SK-N-SH treated with all-trans-retinoic acid at 6 μM for 48 hours (cell line): ENCODE measurements around the gene PLA2R1.
A peak's percentile ranks its signal among the peaks of the same experiment; 100 is the strongest.

Experiments used
- ATAC-seq: fragments of 200-7000 bp; cut with Tn5 transposase; 3 replicates; pipeline ENCODE4 v1.9.1; 2020; ENCODE audit warnings: mild to moderate bottlenecking, moderate library complexity
- ARNTL ChIP-seq: fragments of 450-650 bp; formaldehyde crosslinking; IDR thresholded peaks from 2 replicates; pipeline ENCODE4 v1.5.0; 2020; ENCODE audit warnings: low read depth, mild to moderate bottlenecking, moderate library complexity, borderline replicate concordance
- BACH2 ChIP-seq: fragments of 250-450 bp; sonication (Bioruptor Pico); IDR thresholded peaks from 2 replicates; pipeline ENCODE4 v1.9.0; 2021; ENCODE audit warnings: mild to moderate bottlenecking, borderline replicate concordance
- CREB5 ChIP-seq: fragments of 250-450 bp; sonication (Bioruptor Pico); IDR thresholded peaks from 2 replicates; pipeline ENCODE4 v1.5.1; 2020; ENCODE audit warnings: low read depth, mild to moderate bottlenecking, moderate library complexity
- CSDC2 ChIP-seq: fragments of 250-450 bp; sonication (Bioruptor Pico); IDR thresholded peaks from 2 replicates; pipeline ENCODE4 v1.5.0; 2020; ENCODE audit warnings: mild to moderate bottlenecking, moderate library complexity
- CSRNP3 ChIP-seq: fragments of 250-450 bp; sonication (Bioruptor Pico); IDR thresholded peaks from 2 replicates; pipeline ENCODE4 v1.5.1; 2021; ENCODE audit warnings: mild to moderate bottlenecking, moderate library complexity
- ESRRG ChIP-seq: fragments of 250-450 bp; sonication (Bioruptor Pico); IDR thresholded peaks from 2 replicates; pipeline ENCODE4 v1.6.1; 2021; ENCODE audit warnings: mild to moderate bottlenecking
- GLIS3 ChIP-seq: fragments of 250-450 bp; sonication (Bioruptor Pico); IDR thresholded peaks from 2 replicates; pipeline ENCODE4 v1.5.0; 2020; ENCODE audit warnings: mild to moderate bottlenecking, moderate library complexity
- ISL1 ChIP-seq: fragments of 250-450 bp; sonication (Bioruptor Pico); IDR thresholded peaks from 2 replicates; pipeline ENCODE4 v2.1.2; 2022; ENCODE audit warnings: mild to moderate bottlenecking, moderate library complexity
- OSR1 ChIP-seq: fragments of 250-450 bp; sonication (Bioruptor Pico); IDR thresholded peaks from 2 replicates; pipeline ENCODE4 v1.8.0; 2022; ENCODE audit warnings: moderate library complexity, mild to moderate bottlenecking, inconsistent platforms
- PATZ1 ChIP-seq: fragments of 250-450 bp; sonication (Bioruptor Pico); IDR thresholded peaks from 2 replicates; pipeline ENCODE4 v1.8.0; 2020; ENCODE audit warnings: mild to moderate bottlenecking, moderate library complexity, borderline replicate concordance
- POU6F1 ChIP-seq: fragments of 250-450 bp; sonication (Bioruptor Pico); IDR thresholded peaks from 2 replicates; pipeline ENCODE4 v1.8.0; 2021; ENCODE audit warnings: low read depth, mild to moderate bottlenecking, moderate library complexity, borderline replicate concordance
- PPARA ChIP-seq: fragments of 250-450 bp; sonication (Bioruptor Pico); IDR thresholded peaks from 2 replicates; pipeline ENCODE4 v1.5.0; 2020; ENCODE audit warnings: mild to moderate bottlenecking, borderline replicate concordance
- RARB ChIP-seq: fragments of 250-450 bp; sonication (Bioruptor Pico); IDR thresholded peaks from 2 replicates; pipeline ENCODE4 v1.8.0; 2021; ENCODE audit warnings: mild to moderate bottlenecking, moderate library complexity
- SNAI2 ChIP-seq: fragments of 250-450 bp; sonication (Bioruptor Pico); IDR thresholded peaks from 2 replicates; pipeline ENCODE4 v1.5.0; 2020; ENCODE audit warnings: mild to moderate bottlenecking, moderate library complexity
- TCF4 ChIP-seq: fragments of 250-450 bp; sonication (Bioruptor Pico); IDR thresholded peaks from 2 replicates; pipeline ENCODE4 v1.8.0; 2021; ENCODE audit warnings: mild to moderate bottlenecking, moderate library complexity, borderline replicate concordance
- TOX ChIP-seq: fragments of 250-450 bp; sonication (Bioruptor Pico); IDR thresholded peaks from 2 replicates; pipeline ENCODE4 v1.8.0; 2021; ENCODE audit warnings: mild to moderate bottlenecking, moderate library complexity, borderline replicate concordance
- TSHZ2 ChIP-seq: fragments of 250-450 bp; sonication (Bioruptor Pico); IDR thresholded peaks from 2 replicates; pipeline ENCODE4 v1.5.0; 2020; ENCODE audit warnings: mild to moderate bottlenecking, moderate library complexity
- ZC3H10 ChIP-seq: fragments of 250-450 bp; sonication (Bioruptor Pico); IDR thresholded peaks from 2 replicates; pipeline ENCODE4 v1.5.1; 2021; ENCODE audit warnings: mild to moderate bottlenecking, moderate library complexity
- ZFP3 ChIP-seq: fragments of 250-450 bp; sonication (Bioruptor Pico); IDR thresholded peaks from 2 replicates; pipeline ENCODE4 v1.5.0; 2020; ENCODE audit warnings: mild to moderate bottlenecking, moderate library complexity
- ZFP30 ChIP-seq: fragments of 450-650 bp; formaldehyde crosslinking; IDR thresholded peaks from 2 replicates; pipeline ENCODE4 v1.5.0; 2022; ENCODE audit warnings: mild to moderate bottlenecking, moderate library complexity
- ZNF565 ChIP-seq: fragments of 450-650 bp; formaldehyde crosslinking; conservative IDR thresholded peaks from 2 replicates; pipeline ENCODE4 v1.5.0; 2020; ENCODE audit warnings: low read depth, mild to moderate bottlenecking, moderate library complexity
- ZNF70 ChIP-seq: fragments of 450-650 bp; formaldehyde crosslinking; IDR thresholded peaks from 2 replicates; pipeline ENCODE4 v1.5.0; 2020; ENCODE audit warnings: mild to moderate bottlenecking, moderate library complexity
- ZNF8 ChIP-seq: fragments of 450-650 bp; formaldehyde crosslinking; IDR thresholded peaks from 2 replicates; pipeline ENCODE4 v1.5.0; 2020; ENCODE audit warnings: mild to moderate bottlenecking, moderate library complexity

PLA2R1 gene

GRCh38 chr2:159961037-159961436 lies 101.4 kb downstream of the PLA2R1 start:
- no peak for TF ChIP-seq CSDC2 (CRISPR knock-in tag)
- TF ChIP-seq ISL1 (CRISPR knock-in tag) = 0 out of 2 replicates have a peak, but pooled peaks have one; percentile 4
- peak; percentile 35; the same call in 2 of the 3 replicates for ATAC-seq

- peak; percentile 98 for ATAC-seq
- TF ChIP-seq ZC3H10 (no peak), ISL1 (CRISPR knock-in tag) (0 out of 2 replicates have a peak, but pooled peaks have one; percentile 9)
Observed at GRCh38 chr2:159960414-159960813, 102.0 kb downstream of the PLA2R1 start.

- ATAC-seq = no peak
- no peak for TF ChIP-seq ZFP3 (CRISPR knock-in tag)
- no peak for TF ChIP-seq ZFP30 (CRISPR knock-in tag)
- no peak for TF ChIP-seq ZNF565
- TF ChIP-seq RARB (CRISPR knock-in tag) = no peak
- no peak for TF ChIP-seq OSR1 (CRISPR knock-in tag)
- no peak for TF ChIP-seq BACH2
- TF ChIP-seq CSDC2 (CRISPR knock-in tag) = no peak
- TF ChIP-seq TSHZ2 (CRISPR knock-in tag) = no peak
- no peak for TF ChIP-seq ZNF8 (CRISPR knock-in tag)
- no peak for TF ChIP-seq SNAI2
- no peak for TF ChIP-seq ZC3H10
- TF ChIP-seq ISL1 (CRISPR knock-in tag) = no peak
- no peak for TF ChIP-seq GLIS3 (CRISPR knock-in tag)
- no peak for TF ChIP-seq ESRRG
- no peak for TF ChIP-seq PATZ1 (CRISPR knock-in tag)
- TF ChIP-seq ARNTL (CRISPR knock-in tag) = no peak
- no peak for TF ChIP-seq ZNF70 (CRISPR knock-in tag)
- no peak for TF ChIP-seq TCF4 (CRISPR knock-in tag)
- no peak for TF ChIP-seq POU6F1 (CRISPR knock-in tag)
- no peak for TF ChIP-seq PPARA
Observed at GRCh38 chr2:159959136-159959535, 103.3 kb downstream of the PLA2R1 start.

GRCh38 chr2:159953136-159953823 lies 109.1 kb downstream of the PLA2R1 start:
- ATAC-seq = no peak
- TF ChIP-seq GLIS3 (CRISPR knock-in tag) (no peak), PATZ1 (CRISPR knock-in tag) (no peak), TOX (CRISPR knock-in tag) (no peak), ESRRG (no peak), POU6F1 (CRISPR knock-in tag) (no peak), OSR1 (CRISPR knock-in tag) (no peak), ZNF8 (CRISPR knock-in tag) (no peak), CREB5 (CRISPR knock-in tag) (no peak), BACH2 (no peak), ISL1 (CRISPR knock-in tag) (no peak), SNAI2 (no peak), CSRNP3 (CRISPR knock-in tag) (no peak)
